ENCODE data around the gene CZIB.
"Not testable (repeated sequence)": the region's sequence is repeated elsewhere in the genome, so short reads cannot be mapped to it uniquely, and the experiment has no call there.

The CZIB gene

DNA sequence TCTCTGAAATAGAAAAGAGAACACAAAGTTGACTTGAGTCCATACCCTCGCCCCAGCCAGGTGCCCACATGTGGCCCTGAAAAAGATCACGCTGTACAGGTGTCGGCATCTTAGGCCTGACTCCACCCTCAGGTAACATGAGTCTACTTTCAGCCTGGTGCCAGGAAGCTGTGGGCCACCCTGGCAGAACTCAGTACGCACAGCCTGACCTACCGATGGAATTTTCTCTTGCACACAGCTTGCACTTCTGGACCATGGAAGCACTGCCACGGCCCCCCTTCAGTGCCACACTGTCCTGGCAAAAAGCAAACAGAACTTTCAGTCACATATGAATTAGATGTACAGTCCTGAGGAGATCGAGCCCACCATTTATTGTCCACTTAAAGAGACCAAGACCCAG, 2.2 kb downstream of the CZIB start:
- no peak for DNase-seq (ENCODE audit: low spot score)
- in situ Hi-C loops (cut with MboI; ENCODE audit: low sequenced_read_pairs, unreplicated experiment) = no loop called here
- TF ChIP-seq, protein P1, sequence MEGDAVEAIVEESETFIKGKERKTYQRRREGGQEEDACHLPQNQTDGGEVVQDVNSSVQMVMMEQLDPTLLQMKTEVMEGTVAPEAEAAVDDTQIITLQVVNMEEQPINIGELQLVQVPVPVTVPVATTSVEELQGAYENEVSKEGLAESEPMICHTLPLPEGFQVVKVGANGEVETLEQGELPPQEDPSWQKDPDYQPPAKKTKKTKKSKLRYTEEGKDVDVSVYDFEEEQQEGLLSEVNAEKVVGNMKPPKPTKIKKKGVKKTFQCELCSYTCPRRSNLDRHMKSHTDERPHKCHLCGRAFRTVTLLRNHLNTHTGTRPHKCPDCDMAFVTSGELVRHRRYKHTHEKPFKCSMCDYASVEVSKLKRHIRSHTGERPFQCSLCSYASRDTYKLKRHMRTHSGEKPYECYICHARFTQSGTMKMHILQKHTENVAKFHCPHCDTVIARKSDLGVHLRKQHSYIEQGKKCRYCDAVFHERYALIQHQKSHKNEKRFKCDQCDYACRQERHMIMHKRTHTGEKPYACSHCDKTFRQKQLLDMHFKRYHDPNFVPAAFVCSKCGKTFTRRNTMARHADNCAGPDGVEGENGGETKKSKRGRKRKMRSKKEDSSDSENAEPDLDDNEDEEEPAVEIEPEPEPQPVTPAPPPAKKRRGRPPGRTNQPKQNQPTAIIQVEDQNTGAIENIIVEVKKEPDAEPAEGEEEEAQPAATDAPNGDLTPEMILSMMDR (IDR thresholded peaks at IDR 0.05; ENCODE audit: borderline replicate concordance, control extremely low read depth, extremely low read depth, insufficient read depth, missing control alignments) = no peak

DNA sequence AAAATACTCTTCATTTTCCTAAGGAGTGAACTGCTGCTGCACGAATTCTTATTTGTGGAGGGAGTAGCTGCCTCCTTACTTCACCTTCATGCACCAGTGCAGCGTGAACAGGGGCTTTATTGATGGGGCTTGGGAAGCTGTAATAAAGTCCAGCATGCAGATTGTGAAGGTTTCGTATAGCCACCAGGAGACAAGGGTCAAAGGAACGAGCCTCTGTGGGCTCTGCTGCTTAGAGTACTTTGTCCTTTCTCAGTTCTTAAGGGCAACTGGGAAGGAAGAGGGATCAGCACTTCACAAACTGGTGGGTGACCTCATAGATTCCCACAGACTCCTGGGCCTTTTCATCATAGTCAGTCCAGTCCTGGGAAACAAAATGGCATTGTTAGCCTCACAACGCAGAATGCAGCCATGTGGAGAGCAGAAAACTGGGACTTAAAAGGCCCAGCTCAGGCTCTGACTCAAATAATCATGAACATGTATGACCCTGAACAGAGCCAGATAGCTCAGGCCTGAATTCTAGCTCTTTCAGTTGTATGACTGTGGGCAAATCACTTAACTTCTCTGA, 6.0 kb downstream of the CZIB start:
- in situ Hi-C loops (cut with MboI; ENCODE audit: low sequenced_read_pairs, unreplicated experiment) = no loop called here
- TF ChIP-seq, protein P1 (IDR thresholded peaks at IDR 0.05; ENCODE audit: borderline replicate concordance, control extremely low read depth, extremely low read depth, insufficient read depth, missing control alignments) = no peak
- DNase-seq (ENCODE audit: low spot score) = no peak

DNA sequence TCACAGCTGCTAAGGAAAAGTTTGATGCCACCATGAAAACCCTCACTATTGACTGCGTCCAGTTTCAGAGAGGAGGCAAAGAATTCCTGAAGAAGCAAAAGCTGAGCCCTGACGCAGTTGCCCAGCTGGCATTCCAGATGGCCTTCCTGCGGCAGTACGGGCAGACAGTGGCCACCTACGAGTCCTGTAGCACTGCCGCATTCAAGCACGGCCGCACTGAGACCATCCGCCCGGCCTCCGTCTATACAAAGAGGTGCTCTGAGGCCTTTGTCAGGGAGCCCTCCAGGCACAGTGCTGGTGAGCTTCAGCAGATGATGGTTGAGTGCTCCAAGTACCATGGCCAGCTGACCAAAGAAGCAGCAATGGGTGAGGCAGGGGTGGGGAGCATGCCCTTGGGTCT, 9.5 kb downstream of the CZIB start:
- DNase-seq (ENCODE audit: low spot score) = no peak
- in situ Hi-C loops (cut with MboI; ENCODE audit: low sequenced_read_pairs, unreplicated experiment) = no loop called here
- TF ChIP-seq, protein P1 (IDR thresholded peaks at IDR 0.05; ENCODE audit: borderline replicate concordance, control extremely low read depth, extremely low read depth, insufficient read depth, missing control alignments) = no peak

DNA sequence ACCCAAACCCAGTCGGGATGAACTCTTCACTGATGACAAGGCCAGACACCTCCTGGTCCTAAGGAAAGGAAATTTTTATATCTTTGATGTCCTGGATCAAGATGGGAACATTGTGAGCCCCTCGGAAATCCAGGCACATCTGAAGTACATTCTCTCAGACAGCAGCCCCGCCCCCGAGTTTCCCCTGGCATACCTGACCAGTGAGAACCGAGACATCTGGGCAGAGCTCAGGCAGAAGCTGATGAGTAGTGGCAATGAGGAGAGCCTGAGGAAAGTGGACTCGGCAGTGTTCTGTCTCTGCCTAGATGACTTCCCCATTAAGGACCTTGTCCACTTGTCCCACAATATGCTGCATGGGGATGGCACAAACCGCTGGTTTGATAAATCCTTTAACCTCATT, 10.1 kb downstream of the CZIB start:
- no peak for DNase-seq (ENCODE audit: low spot score)
- in situ Hi-C loops (cut with MboI; ENCODE audit: low sequenced_read_pairs, unreplicated experiment) = no loop called here
- TF ChIP-seq, protein P1 (IDR thresholded peaks at IDR 0.05; ENCODE audit: borderline replicate concordance, control extremely low read depth, extremely low read depth, insufficient read depth, missing control alignments) = no peak

DNA sequence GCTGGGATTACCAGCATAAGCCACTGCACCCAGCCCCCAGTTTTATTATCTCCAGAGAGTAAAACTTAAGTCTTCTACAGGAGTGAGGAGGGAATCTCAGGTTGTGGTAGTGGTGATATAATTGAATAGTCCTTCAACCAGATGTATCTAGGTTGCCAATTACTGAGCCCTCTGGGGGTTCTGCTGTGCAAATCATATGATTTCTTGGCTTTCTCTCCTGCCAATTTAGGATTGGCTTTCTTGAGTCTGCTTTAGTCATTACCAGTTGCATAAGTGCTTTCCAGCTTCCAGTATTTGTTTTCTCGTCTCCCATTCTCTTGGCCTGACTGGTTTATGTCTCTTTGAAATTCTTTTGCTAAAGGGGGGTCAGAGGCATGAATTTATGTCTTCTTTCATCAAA, 12.7 kb downstream of the CZIB start:
- in situ Hi-C loops (cut with MboI; ENCODE audit: low sequenced_read_pairs, unreplicated experiment) = no loop called here
- TF ChIP-seq, protein P1 (IDR thresholded peaks at IDR 0.05; ENCODE audit: borderline replicate concordance, control extremely low read depth, extremely low read depth, insufficient read depth, missing control alignments) = no peak
- DNase-seq (ENCODE audit: low spot score) = no peak

DNA sequence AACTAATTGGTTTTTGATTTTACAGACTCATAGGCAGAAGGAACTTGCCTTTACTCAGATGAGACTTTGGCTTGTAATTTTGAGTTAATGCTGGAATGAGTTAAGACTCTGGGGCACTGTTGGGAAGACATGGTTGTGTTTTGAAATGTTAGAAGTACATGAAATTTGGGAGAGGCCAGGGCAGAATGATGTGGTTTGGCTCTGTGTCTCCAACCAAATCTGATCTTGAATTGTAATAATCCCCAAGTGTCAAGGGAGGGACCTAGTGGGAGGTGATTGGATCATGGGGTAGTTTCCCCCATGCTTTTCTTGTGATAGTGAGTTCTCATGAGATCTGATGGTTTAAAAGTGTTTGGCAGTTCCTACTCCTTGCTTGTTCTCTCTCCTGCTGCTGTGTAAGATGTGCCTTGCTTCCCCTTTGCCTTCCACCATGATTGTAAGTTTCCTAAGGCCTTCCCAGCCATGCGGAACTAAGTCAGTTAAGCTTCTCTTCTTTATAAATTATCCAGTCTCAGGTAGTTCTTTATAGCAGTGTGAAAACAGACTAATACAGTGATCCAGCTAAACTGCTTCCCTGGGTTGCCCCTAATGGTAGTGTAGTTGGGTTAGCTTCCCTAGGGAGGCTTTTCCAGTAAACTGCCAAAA, 13.6 kb downstream of the CZIB start:
- TF ChIP-seq, protein P1 (IDR thresholded peaks at IDR 0.05; ENCODE audit: borderline replicate concordance, control extremely low read depth, extremely low read depth, insufficient read depth, missing control alignments) = no peak
- in situ Hi-C loops (cut with MboI; ENCODE audit: low sequenced_read_pairs, unreplicated experiment) = no loop called here
- no peak for DNase-seq (ENCODE audit: low spot score)

DNA sequence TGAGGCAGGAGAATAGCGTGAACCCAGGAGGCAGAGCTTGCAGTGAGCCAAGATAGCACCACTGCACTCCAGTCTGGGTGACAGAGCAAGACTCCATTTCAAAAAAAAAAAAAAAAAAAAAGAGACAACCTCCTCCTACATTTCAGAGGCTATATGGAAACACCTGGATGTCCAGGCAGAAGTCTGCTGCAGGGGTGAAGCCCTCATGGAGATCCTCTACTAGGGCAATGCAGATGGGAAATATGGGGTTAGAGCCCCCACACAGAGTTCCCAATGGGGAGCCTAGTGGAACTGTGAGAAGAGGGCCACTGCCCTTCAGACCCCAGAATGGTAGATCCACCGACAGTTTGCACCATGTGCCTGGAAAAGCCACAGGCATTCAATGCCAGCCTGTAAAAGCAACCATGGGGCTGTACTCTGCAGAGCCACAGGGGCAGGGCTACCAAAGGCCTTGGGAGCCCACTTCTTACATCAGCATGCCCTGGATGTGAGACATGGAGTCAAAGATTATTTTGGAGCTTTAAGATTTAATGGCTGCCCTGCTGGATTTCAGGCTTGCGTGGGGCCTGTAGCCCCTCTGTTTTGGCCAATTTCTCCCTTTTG, 14.2 kb downstream of the CZIB start:
- in situ Hi-C loops (cut with MboI; ENCODE audit: low sequenced_read_pairs, unreplicated experiment); DNase-seq (ENCODE audit: low spot score): not testable (repeated sequence)

DNA sequence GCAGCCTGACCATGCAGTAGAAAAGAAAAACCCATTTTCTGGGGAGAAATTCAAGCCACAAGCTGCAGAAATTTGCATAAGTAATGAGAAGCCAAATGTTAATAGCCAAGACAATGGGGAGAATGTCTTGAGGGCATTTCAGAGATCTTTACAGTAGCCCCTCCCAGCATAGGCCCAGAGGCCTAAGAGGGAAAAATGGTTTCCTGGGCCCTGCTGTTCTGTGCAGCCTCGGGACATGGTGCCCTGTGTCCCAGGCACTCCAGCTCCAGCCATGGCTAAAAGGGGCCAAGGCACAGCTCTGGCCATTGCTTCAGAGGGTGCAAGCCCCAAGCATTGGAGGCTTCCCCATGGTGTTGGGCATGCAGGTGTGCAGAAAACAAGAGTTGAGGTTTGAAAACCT, 14.9 kb downstream of the CZIB start:
- in situ Hi-C loops (cut with MboI; ENCODE audit: low sequenced_read_pairs, unreplicated experiment) = not testable (repeated sequence)

More for the DNA sequence above, 14.9 kb downstream of the CZIB start:
- DNase-seq (ENCODE audit: low spot score) = not testable (repeated sequence)
